ENCODE measurements around the gene IGFN1. TPM values are rescaled to one million over a fixed set of nuclear protein-coding genes. Genes with fewer than 3 reads are reported as not detected.

The IGFN1 gene
- total and polyA plus RNA-seq, 2 of the 4 experiments (the other 2 are of a cell fraction) = 0.05 TPM; not detected in 1

GRCh38 chr1:201265756-201266155, 75.1 kb downstream of the IGFN1 start:
- Histone ChIP-seq H4K5ac (ENCODE audit: low read depth, low read length) (no peak overlapping the region), H3K9me3 (ENCODE audit: control insufficient read depth, insufficient read depth, low read length) (no peaks in the 10 kb centered on the region), H3K4ac (ENCODE audit: low read depth, low read length) (no peak overlapping the region), H2BK20ac (ENCODE audit: low read depth, low read length) (no peak overlapping the region), H2BK5ac (ENCODE audit: low read depth, low read length, poor library complexity, severe bottlenecking) (no peak overlapping the region), H4K91ac (ENCODE audit: insufficient read depth, low read depth, low read length) (no peak overlapping the region), H3K9ac (ENCODE audit: low read depth, low read length) (no peak overlapping the region), H3K79me1 (ENCODE audit: low read depth in 1 of 2, low read length in 2 of 2) (no peaks in the 10 kb centered on the region), H3K23ac (ENCODE audit: low read depth, low read length) (no peak overlapping the region), H4K20me1 (ENCODE audit: insufficient read depth, low read length) (no peaks in the 10 kb centered on the region), H3K14ac (replicated peaks; ENCODE audit: low read depth, low read length) (no peak overlapping the region), H3K27me3 (ENCODE audit: control insufficient read depth, insufficient read depth, low read length) (peaks cover 2% of the 10 kb centered on the region; the same call in 1 of the 2 replicates), H2BK15ac (ENCODE audit: low read depth, low read length) (no peak overlapping the region), H3K27ac (ENCODE audit: insufficient read depth, low read length) (no peak overlapping the region), H3K4me3 (ENCODE audit: insufficient read depth, low read depth, low read length) (no peak overlapping the region), H2BK120ac (ENCODE audit: low read depth, low read length) (no peak overlapping the region), H4K8ac (ENCODE audit: low read depth in 2 of 2, low read length in 2 of 2) (no peak overlapping the region), H3K4me2 (ENCODE audit: low read depth, low read length) (no peak overlapping the region), H3K4me1 (ENCODE audit: control insufficient read depth, insufficient read depth, low read length) (peaks cover 12% of the 10 kb centered on the region), H3K56ac (ENCODE audit: extremely low read depth, insufficient read depth, low read length) (no peak overlapping the region), H3K18ac (ENCODE audit: low read depth, low read length) (no peak overlapping the region), H3K9me1 (ENCODE audit: insufficient read depth, low read length) (peaks cover 16% of the 10 kb centered on the region), H2AK5ac (ENCODE audit: low read depth, low read length) (no peak overlapping the region), H3K36me3 (ENCODE audit: control insufficient read depth, insufficient read depth, low read length) (no peaks in the 10 kb centered on the region), H2AFZ (replicated peaks; ENCODE audit: low read length, poor library complexity) (no peak overlapping the region), H2AK9ac (replicated peaks; ENCODE audit: low read depth, low read length, poor library complexity) (no peak overlapping the region)
- no TSS peak for BruUV-seq (replicated peaks)
- DNase-seq (peak; percentile 36), ATAC-seq (ENCODE audit: low read depth) (no peak)
- no CpG with 5 or more reads among the region's 3 CpGs for whole genome bisulfite sequencing, 2 experiments (ENCODE audit: extremely low coverage in 2 of 2, insufficient read length in 1 of 2)
- intact Hi-C loops (cut with micrococcal nuclease) = loop anchor here (10.0 kb wide), 1 partner anchor 1169 kb away; no protein-coding TSS in a partner anchor
- POLR2A ChIA-PET (ENCODE audit: unreplicated experiment) = no interaction called here
- no peak for TF ChIP-seq MAZ (IDR thresholded peaks at IDR 0.05; ENCODE audit: borderline replicate concordance, low read depth, low read length)
- TF ChIP-seq RFX5 (IDR thresholded peaks at IDR 0.05; ENCODE audit: low read depth, low read length) = no peak
- TF ChIP-seq NFE2L2 (IDR thresholded peaks at IDR 0.05; ENCODE audit: low read depth, low read length) = no peak
- TF ChIP-seq RAD21 (IDR thresholded peaks at IDR 0.05; ENCODE audit: low read length) = no peak
- TF ChIP-seq POLR2A (IDR thresholded peaks at IDR 0.05; ENCODE audit: low read depth, low read length) = no peak
- no peak for TF ChIP-seq USF2 (IDR thresholded peaks at IDR 0.05; ENCODE audit: low read depth, low read length)
- no peak for TF ChIP-seq SMC3 (IDR thresholded peaks at IDR 0.05; ENCODE audit: low read depth, low read length)
- TF ChIP-seq MAFK (IDR thresholded peaks at IDR 0.05; ENCODE audit: low read depth, low read length) = no peak
- no peak for TF ChIP-seq BHLHE40 (IDR thresholded peaks at IDR 0.05; ENCODE audit: low read depth, low read length)
- in situ Hi-C loops (cut with MboI; ENCODE audit: low sequenced_read_pairs) = no loop called here
- CTCF ChIA-PET = interaction anchor here (0.9 kb wide), 1 partner anchor 96 kb away, joined by 3 read pairs; no protein-coding TSS in a partner anchor
- dilution Hi-C loops (cut with HindIII; ENCODE audit: low sequenced_read_pairs, unreplicated experiment) = no loop called here
